Liver (tissue), 9 donors: ENCODE results near the gene NDUFA13. TPM values are rescaled to one million over a fixed set of nuclear protein-coding genes. Genes with fewer than 3 reads are reported as not detected.

ENCODE experiments used
- DNase-seq: peaks from one replicate; pipeline ENCODE4 v3.0.0-alpha.2; 2017; ENCODE audit warnings: low spot score
- H3K27ac ChIP-seq, 2 donors: one replicate each; pipeline ENCODE4 v1.7.0; 2013; ENCODE audit warnings: inconsistent platforms in 2 of 2, low read length in 2 of 2, control low read depth in 1 of 2, low read depth in 1 of 2, mild to moderate bottlenecking in 1 of 2
- H3K27me3 ChIP-seq, 4 donors: one replicate each; pipeline versions ENCODE4 v1.6.1 to v1.7.0; 2013; ENCODE audit warnings: low read length in 3 of 4, inconsistent platforms in 1 of 4, mild to moderate bottlenecking in 1 of 4, moderate library complexity in 1 of 4; ENCODE audit not compliant: control insufficient read depth in 4 of 4, insufficient read depth in 4 of 4
- H3K36me3 ChIP-seq, 4 donors: one replicate each; pipeline versions ENCODE4 v1.6.1 to v1.7.0; 2013; ENCODE audit warnings: low read length in 3 of 4, mild to moderate bottlenecking in 3 of 4, low read depth in 1 of 4, moderate library complexity in 1 of 4; ENCODE audit not compliant: control insufficient read depth in 4 of 4, insufficient read depth in 3 of 4
- H3K4me1 ChIP-seq, 4 donors: one replicate each; pipeline versions ENCODE4 v1.6.1 to v1.7.0; 2013; ENCODE audit warnings: low read length in 3 of 4, mild to moderate bottlenecking in 3 of 4, moderate library complexity in 1 of 4; ENCODE audit not compliant: control insufficient read depth in 4 of 4, insufficient read depth in 4 of 4
- H3K4me3 ChIP-seq, 3 donors: one replicate each; pipeline versions ENCODE4 v1.6.1 to v1.7.0; 2013; ENCODE audit warnings: low read length in 3 of 3, control low read depth in 1 of 3, low read depth in 1 of 3, mild to moderate bottlenecking in 1 of 3
- H3K9ac ChIP-seq, 2 donors: one replicate each; pipeline ENCODE4 v1.7.0; 2013; ENCODE audit warnings: low read length in 2 of 2, mild to moderate bottlenecking in 2 of 2, moderate library complexity in 2 of 2, control low read depth in 1 of 2, low read depth in 1 of 2
- H3K9me3 ChIP-seq, 4 donors: one replicate each; pipeline versions ENCODE4 v1.6.1 to v1.7.0; 2013; ENCODE audit warnings: low read length in 3 of 4; ENCODE audit not compliant: control insufficient read depth in 4 of 4
- ATF3 ChIP-seq: IDR thresholded peaks from 2 replicates; pipeline ENCODE4 v1.6.1; 2016; ENCODE audit warnings: antibody characterized with exemption
- CTCF ChIP-seq: fragments of 150-350 bp; IDR thresholded peaks from 2 replicates; pipeline ENCODE4 v1.5.1; 2017; ENCODE audit warnings: improper control_type of control experiment, low read depth, low read length; ENCODE audit not compliant: missing input control
- FOXA1 ChIP-seq: IDR thresholded peaks from 2 replicates; pipeline ENCODE4 v1.6.1; 2016; ENCODE audit warnings: antibody characterized with exemption
- FOXA2 ChIP-seq: IDR thresholded peaks from 2 replicates; pipeline ENCODE4 v1.6.1; 2016; ENCODE audit warnings: antibody characterized with exemption
- GABPA ChIP-seq, 2 donors: IDR thresholded peaks in 1 of 2; conservative IDR thresholded peaks in 1 of 2; 2 replicates each; pipeline ENCODE4 v1.6.1; 2016; ENCODE audit warnings: antibody characterized with exemption in 2 of 2, mild to moderate bottlenecking in 1 of 2, moderate library complexity in 1 of 2
- HNF4A ChIP-seq, 2 donors: conservative IDR thresholded peaks; 2 replicates each; pipeline ENCODE4 v1.6.1; 2016; ENCODE audit warnings: antibody characterized with exemption in 2 of 2, mild to moderate bottlenecking in 2 of 2
- HNF4G ChIP-seq: IDR thresholded peaks from 2 replicates; pipeline ENCODE4 v1.6.1; 2016; ENCODE audit warnings: antibody characterized with exemption
- JUND ChIP-seq, 2 donors: IDR thresholded peaks; 2 replicates each; pipeline ENCODE4 v1.6.1; 2016; ENCODE audit warnings: antibody characterized with exemption in 2 of 2
- MAX ChIP-seq: IDR thresholded peaks from 2 replicates; pipeline ENCODE4 v1.6.1; 2016; ENCODE audit warnings: antibody characterized with exemption
- NR2F2 ChIP-seq: IDR thresholded peaks from 2 replicates; pipeline ENCODE4 v1.6.1; 2016; ENCODE audit warnings: antibody characterized with exemption
- RAD21 ChIP-seq, 2 donors: IDR thresholded peaks; 2 replicates each; pipeline ENCODE4 v1.6.1; 2016; ENCODE audit warnings: antibody characterized with exemption in 2 of 2, mild to moderate bottlenecking in 2 of 2
- REST ChIP-seq: IDR thresholded peaks from 2 replicates; pipeline ENCODE4 v1.6.1; 2016; ENCODE audit warnings: antibody characterized with exemption, mild to moderate bottlenecking
- RXRA ChIP-seq, 2 donors: IDR thresholded peaks; 2 replicates each; pipeline ENCODE4 v1.6.1; 2017 to 2018; ENCODE audit warnings: antibody characterized with exemption in 2 of 2, mild to moderate bottlenecking in 1 of 2
- SP1 ChIP-seq: IDR thresholded peaks from 2 replicates; pipeline ENCODE4 v1.6.1; 2018; ENCODE audit warnings: antibody characterized with exemption, mild to moderate bottlenecking
- TAF1 ChIP-seq: conservative IDR thresholded peaks from 2 replicates; pipeline ENCODE4 v1.6.1; 2016; ENCODE audit warnings: antibody characterized with exemption, mild to moderate bottlenecking
- YY1 ChIP-seq: IDR thresholded peaks from 2 replicates; pipeline ENCODE4 v1.6.1; 2016; ENCODE audit warnings: antibody characterized with exemption, mild to moderate bottlenecking
- ZBTB33 ChIP-seq: IDR thresholded peaks from 2 replicates; pipeline ENCODE4 v1.6.1; 2016; ENCODE audit warnings: antibody characterized with exemption
- WGBS: extraction: QIAGEN DNeasy Blood & Tissue Kit; methylation state at CpG from one replicate; pipeline ENCODE4 v1.1.7; 2013; 5-methylcytosine and 5-hydroxymethylcytosine counted together
- polyA plus RNA-seq, 2 donors: library from polyadenylated mRNA; stranded (reverse) in 1 of 2; unstranded in 1 of 2; fragments of 200-250 nt in 1 of 2; fragments of >200 nt in 1 of 2; fragmentation: Nextera tagmentation in 1 of 2; extraction: Ambion mirVana in 1 of 2; gene quantifications; one replicate each; pipeline versions ENCODE4 v1.2.1 to v1.2.3, GENCODE V29; 2013 to 2015
- total RNA-seq, 2 donors: library from RNA; depleted of rRNA; stranded (reverse); fragments of >200 nt; gene quantifications; one replicate each; pipeline ENCODE4 v1.2.3, GENCODE V29; 2014
- donor health status: healthy.
- donor health status: healthy.
- donor health status: healthy.
- donor health status: healthy.
- donor health status: healthy.

Gene NDUFA13
- total and polyA plus RNA-seq, 4 donors, result 45.3 to 239 (median 130) TPM

GRCh38 chr19:19488875-19489690, 26.9 kb upstream of the NDUFA13 start (continued):
- TF ChIP-seq MAX, result no peak

- DNase-seq, result no peak
- H3K36me3 ChIP-seq, result peaks cover 2 to 15% (median 12%) of the 10 kb centered on the region in 4 donors
- peak overlapping the region in 1 of 2 donors; percentile 63 for H3K9ac ChIP-seq
- H3K9me3 ChIP-seq, result no peaks in the 10 kb centered on the region
- H3K27me3 ChIP-seq, result no peaks in the 10 kb centered on the region
- no peak overlapping the region for H3K4me3 ChIP-seq
- no peak for TF ChIP-seq ATF3
- TF ChIP-seq TAF1, result no peak
- TF ChIP-seq HNF4G, result no peak
- no peak for TF ChIP-seq ZBTB33
- no peak for TF ChIP-seq RAD21 (IDR thresholded peaks at IDR 0.05)
- TF ChIP-seq NR2F2, result no peak
- TF ChIP-seq SP1, result no peak
- TF ChIP-seq YY1, result no peak
- TF ChIP-seq RXRA (IDR thresholded peaks at IDR 0.05), result no peak
- no peak for TF ChIP-seq REST
- no peak for TF ChIP-seq FOXA2
- no peak for TF ChIP-seq CTCF
- no peak for TF ChIP-seq FOXA1
- TF ChIP-seq HNF4A (conservative IDR thresholded peaks at IDR 0.05), result no peak
- TF ChIP-seq JUND (IDR thresholded peaks at IDR 0.05), result no peak
- TF ChIP-seq GABPA (IDR thresholded peaks at IDR 0.05 in 1 of 2, conservative IDR thresholded peaks at IDR 0.05 in 1 of 2), result no peak
- H3K27ac ChIP-seq, result peak overlapping the region; percentile 85 to 87
- peaks cover 14 to 60% (median 45%) of the 10 kb centered on the region in 4 donors for H3K4me1 ChIP-seq
- 65% methylated on average over 9 of the region's 9 CpGs for WGBS
Observed at GRCh38 chr19:19489804-19490204, 26.2 kb upstream of the NDUFA13 start.
